ENCODE measurements around the gene EIF4B.

DNA sequence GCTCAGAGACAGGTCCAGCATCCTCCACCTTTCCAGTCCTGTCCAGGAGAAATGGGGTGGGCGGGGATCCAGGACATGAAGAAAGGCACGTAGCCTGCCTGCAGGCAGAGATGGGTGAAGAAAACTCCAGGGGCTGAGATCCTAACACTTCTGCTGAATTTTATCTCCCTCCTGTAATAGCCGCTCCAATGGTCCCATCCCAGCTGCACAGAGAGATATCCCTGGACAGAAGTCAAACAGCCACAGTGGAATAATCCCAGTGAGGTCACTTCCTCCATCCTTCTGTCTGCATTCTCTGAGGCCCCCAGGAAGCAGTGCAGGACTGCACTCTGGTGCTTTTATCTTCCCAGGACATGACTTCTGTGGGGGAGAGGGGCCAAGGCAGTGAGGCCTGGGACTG is 31.1 kb upstream of the EIF4B start:
- TF ChIP-seq, protein P1, sequence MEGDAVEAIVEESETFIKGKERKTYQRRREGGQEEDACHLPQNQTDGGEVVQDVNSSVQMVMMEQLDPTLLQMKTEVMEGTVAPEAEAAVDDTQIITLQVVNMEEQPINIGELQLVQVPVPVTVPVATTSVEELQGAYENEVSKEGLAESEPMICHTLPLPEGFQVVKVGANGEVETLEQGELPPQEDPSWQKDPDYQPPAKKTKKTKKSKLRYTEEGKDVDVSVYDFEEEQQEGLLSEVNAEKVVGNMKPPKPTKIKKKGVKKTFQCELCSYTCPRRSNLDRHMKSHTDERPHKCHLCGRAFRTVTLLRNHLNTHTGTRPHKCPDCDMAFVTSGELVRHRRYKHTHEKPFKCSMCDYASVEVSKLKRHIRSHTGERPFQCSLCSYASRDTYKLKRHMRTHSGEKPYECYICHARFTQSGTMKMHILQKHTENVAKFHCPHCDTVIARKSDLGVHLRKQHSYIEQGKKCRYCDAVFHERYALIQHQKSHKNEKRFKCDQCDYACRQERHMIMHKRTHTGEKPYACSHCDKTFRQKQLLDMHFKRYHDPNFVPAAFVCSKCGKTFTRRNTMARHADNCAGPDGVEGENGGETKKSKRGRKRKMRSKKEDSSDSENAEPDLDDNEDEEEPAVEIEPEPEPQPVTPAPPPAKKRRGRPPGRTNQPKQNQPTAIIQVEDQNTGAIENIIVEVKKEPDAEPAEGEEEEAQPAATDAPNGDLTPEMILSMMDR (conservative IDR thresholded peaks at IDR 0.05; ENCODE audit: low read length): no peak
- no peak for TF ChIP-seq EZH2phosphoT487 (IDR thresholded peaks at IDR 0.05; ENCODE audit: borderline replicate concordance)
